Endothelial cell (in vitro differentiated cells): ENCODE data around the gene ZFAND3. TPM values are rescaled to one million over a fixed set of nuclear protein-coding genes. Genes with fewer than 3 reads are reported as not detected.
"Not testable (repeated sequence)": the region's sequence is repeated elsewhere in the genome, so short reads cannot be mapped to it uniquely, and the experiment has no call there.

Experiments
- DNase-seq: peaks from one replicate; pipeline ENCODE4 v3.0.0; 2021; ENCODE audit warnings: low spot score
- H3K27ac Mint-ChIP-seq: one replicate; pipeline ENCODE4 v1.8.0; 2021; ENCODE audit warnings: mixed read lengths, inconsistent platforms; ENCODE audit not compliant: unreplicated experiment
- H3K27me3 Mint-ChIP-seq: one replicate; pipeline ENCODE4 v1.8.0; 2021; ENCODE audit warnings: mild to moderate bottlenecking, moderate library complexity, mixed read lengths, inconsistent platforms; ENCODE audit not compliant: unreplicated experiment
- H3K36me3 Mint-ChIP-seq: one replicate; pipeline ENCODE4 v1.8.0; 2021; ENCODE audit warnings: mild to moderate bottlenecking, low read depth, mixed read lengths, inconsistent platforms; ENCODE audit not compliant: unreplicated experiment
- H3K4me1 Mint-ChIP-seq: one replicate; pipeline ENCODE4 v1.8.0; 2021; ENCODE audit warnings: mild to moderate bottlenecking, mixed read lengths, inconsistent platforms; ENCODE audit not compliant: unreplicated experiment
- H3K4me3 Mint-ChIP-seq: one replicate; pipeline ENCODE4 v1.8.0; 2021; ENCODE audit warnings: mild to moderate bottlenecking, mixed read lengths, inconsistent platforms; ENCODE audit not compliant: unreplicated experiment
- H3K9me3 Mint-ChIP-seq: one replicate; pipeline ENCODE4 v1.8.0; 2021; ENCODE audit warnings: mixed read lengths, inconsistent platforms; ENCODE audit not compliant: unreplicated experiment
- CTCF ChIP-seq: fragments of 200-600 bp; sonication (generic); IDR thresholded peaks from one replicate; pipeline ENCODE4 v1.5.0; 2021; ENCODE audit warnings: antibody characterized with exemption; ENCODE audit not compliant: unreplicated experiment
- total RNA-seq: library from RNA; stranded (reverse); fragmentation: NEBNext Ultra II Directional; extraction: Animal tissue kit (Norgen Biotek cat#: 25700); gene quantifications from one replicate; pipeline ENCODE4 v1.2.1, GENCODE V29; 2021; ENCODE audit not compliant: unreplicated experiment

Gene ZFAND3
- total RNA-seq, 1 donor from 2014 or later: 96.3 TPM

- Mint-ChIP-seq H3K9me3 (no peaks in the 10 kb centered on the region), H3K36me3 (peaks cover 7% of the 10 kb centered on the region), H3K4me1 (peaks cover 9% of the 10 kb centered on the region), H3K27me3 (peaks cover 10% of the 10 kb centered on the region), H3K27ac (no peak overlapping the region), H3K4me3 (no peak overlapping the region)
- DNase-seq: no peak
- no peak for TF ChIP-seq CTCF
Observed at GRCh38 chr6:38115626-38116008, 296.1 kb downstream of the ZFAND3 start.

- H3K9me3 Mint-ChIP-seq: no peaks in the 10 kb centered on the region
- peaks cover 10% of the 10 kb centered on the region for H3K27me3 Mint-ChIP-seq
- peaks cover 9% of the 10 kb centered on the region for H3K4me1 Mint-ChIP-seq
- H3K4me3 Mint-ChIP-seq: no peak overlapping the region
- no peak for TF ChIP-seq CTCF
- no peak for DNase-seq
- no peak overlapping the region for H3K27ac Mint-ChIP-seq
- H3K36me3 Mint-ChIP-seq: peaks cover 11% of the 10 kb centered on the region
Observed at GRCh38 chr6:38116248-38116647, 296.7 kb downstream of the ZFAND3 start.

GRCh38 chr6:38117281-38117680 lies 297.8 kb downstream of the ZFAND3 start:
- no peak for DNase-seq
- Mint-ChIP-seq H3K4me1 (peaks cover 9% of the 10 kb centered on the region), H3K27ac (no peak overlapping the region), H3K9me3 (no peaks in the 10 kb centered on the region), H3K36me3 (peaks cover 16% of the 10 kb centered on the region), H3K4me3 (no peak overlapping the region), H3K27me3 (peaks cover 9% of the 10 kb centered on the region)
- TF ChIP-seq CTCF: no peak

GRCh38 chr6:38118791-38119365 lies 299.4 kb downstream of the ZFAND3 start:
- Mint-ChIP-seq H3K36me3 (peaks cover 30% of the 10 kb centered on the region), H3K4me3 (no peak overlapping the region), H3K27me3 (peaks cover 8% of the 10 kb centered on the region), H3K9me3 (no peaks in the 10 kb centered on the region), H3K27ac (no peak overlapping the region), H3K4me1 (peaks cover 9% of the 10 kb centered on the region)
- DNase-seq: no peak
- TF ChIP-seq CTCF: no peak

GRCh38 chr6:38119516-38119915 lies 300.0 kb downstream of the ZFAND3 start:
- no peak overlapping the region for H3K4me3 Mint-ChIP-seq
- TF ChIP-seq CTCF: no peak
- H3K4me1 Mint-ChIP-seq: peaks cover 5% of the 10 kb centered on the region
- peaks cover 5% of the 10 kb centered on the region for H3K27me3 Mint-ChIP-seq
- no peak overlapping the region for H3K27ac Mint-ChIP-seq
- H3K9me3 Mint-ChIP-seq: no peaks in the 10 kb centered on the region
- DNase-seq: no peak
- peaks cover 30% of the 10 kb centered on the region for H3K36me3 Mint-ChIP-seq

- H3K4me3 Mint-ChIP-seq, H3K27me3 Mint-ChIP-seq, H3K9me3 Mint-ChIP-seq, H3K27ac Mint-ChIP-seq, DNase-seq, H3K4me1 Mint-ChIP-seq: not testable (repeated sequence)
- H3K36me3 Mint-ChIP-seq: peaks cover 29% of the 10 kb centered on the region
Observed at GRCh38 chr6:38124224-38124926, 304.8 kb downstream of the ZFAND3 start.
